Pancreas (tissue), 10 donors: ENCODE measurements around the gene KCTD6. TPM values are rescaled to one million over a fixed set of nuclear protein-coding genes. Genes with fewer than 3 reads are reported as not detected.
A peak's percentile ranks its signal among the peaks of the same experiment; 100 is the strongest.

ENCODE experiments used
- ATAC-seq, 4 donors: fragments of 200-7000 bp; cut with Tn5 transposase; one replicate each; pipeline versions ENCODE4 v1.8.0 to v1.9.1; 2020; ENCODE audit warnings: mild to moderate bottlenecking in 4 of 4, moderate library complexity in 4 of 4
- DNase-seq, 6 donors: peaks; one replicate each; pipeline ENCODE4 v3.0.0-alpha.2; 2020
- FAIRE-seq: peaks from 2 replicates; lab custom pipeline; 2012; peaks lifted over from hg19 to GRCh38; lab: Jason Lieb, UNC
- H3K27ac ChIP-seq, 4 donors: fragments of 200-600 bp; sonication (generic); 1 replicate in 3 of 4; 2 replicates in 1 of 4; pipeline versions ENCODE4 v1.5.0 to v1.8.0; 2020
- H3K27me3 ChIP-seq, 4 donors: fragments of 200-600 bp; one replicate each; pipeline ENCODE4 v1.8.0; 2021
- H3K36me3 ChIP-seq, 3 donors: fragments of 200-600 bp; sonication (generic) in 1 of 3; one replicate each; pipeline versions ENCODE4 v1.5.0 to v1.8.0; 2020 to 2021
- H3K4me1 ChIP-seq, 3 donors: fragments of 200-600 bp; one replicate each; pipeline ENCODE4 v1.8.0; 2021
- H3K4me3 ChIP-seq, 4 donors: fragments of 200-600 bp; sonication (generic) in 2 of 4; one replicate each; pipeline versions ENCODE4 v1.5.0 to v1.8.0; 2020 to 2021
- H3K9me3 ChIP-seq, 4 donors: fragments of 200-600 bp; one replicate each; pipeline ENCODE4 v1.8.0; 2021
- WGBS, 2 donors: extraction: QIAGEN DNeasy Blood & Tissue Kit; methylation state at CpG; one replicate each; pipeline ENCODE4 v1.1.7; 2013; 5-methylcytosine and 5-hydroxymethylcytosine counted together
- intact Hi-C, 3 donors: fragments of 100-400 bp; cut with DNase I; formaldehyde crosslinking; loops; one replicate each; pipeline versions ENCODE4 v1.11.1 to v1.14.2; 2022
- polyA plus RNA-seq, 2 donors: library from polyadenylated mRNA; stranded (reverse); fragments of 200-250 nt; gene quantifications; one replicate each; pipeline ENCODE4 v1.2.3, GENCODE V29; 2013
- total RNA-seq, 6 donors: library from RNA; stranded (reverse); fragmentation: NEBNext Ultra II Directional in 4 of 6; extraction: Animal tissue kit (Norgen Biotek cat#: 25700) in 4 of 6; gene quantifications; one replicate each; pipeline versions ENCODE4 v1.2.1 to v1.2.4, GENCODE V29; 2021 to 2023
- TF ChIP-seq, protein P1 (sequence below), 4 donors: fragments of 200-600 bp; sonication (generic) in 3 of 4; IDR thresholded peaks; one replicate each; pipeline versions ENCODE4 v1.5.0 to v1.8.0; 2021; ENCODE audit warnings: antibody characterized with exemption in 4 of 4
- donor health status: healthy with polysubstance abuse.
- donor health status: DM: no; HTN: no; CAD: no; lungs with moderate emphysema.
- donor health status: DM: no; HTN: no; CAD: no.
- donor health status: control.
- donor health status: control.
- donor health status: Bipolar disorder and iron deficiency.
- donor health status: DM: yes; HTN: yes; CAD: no.
- donor health status: DM: no; HTN: no; CAD: no.
- donor health status: DM: no; HTN: no; CAD: no.
- donor health status: DM: yes; HTN: yes; CAD: no.

The KCTD6 gene
- total and polyA plus RNA-seq, 8 donors = 2.2 to 13.8 (median 4.4) TPM

DNA sequence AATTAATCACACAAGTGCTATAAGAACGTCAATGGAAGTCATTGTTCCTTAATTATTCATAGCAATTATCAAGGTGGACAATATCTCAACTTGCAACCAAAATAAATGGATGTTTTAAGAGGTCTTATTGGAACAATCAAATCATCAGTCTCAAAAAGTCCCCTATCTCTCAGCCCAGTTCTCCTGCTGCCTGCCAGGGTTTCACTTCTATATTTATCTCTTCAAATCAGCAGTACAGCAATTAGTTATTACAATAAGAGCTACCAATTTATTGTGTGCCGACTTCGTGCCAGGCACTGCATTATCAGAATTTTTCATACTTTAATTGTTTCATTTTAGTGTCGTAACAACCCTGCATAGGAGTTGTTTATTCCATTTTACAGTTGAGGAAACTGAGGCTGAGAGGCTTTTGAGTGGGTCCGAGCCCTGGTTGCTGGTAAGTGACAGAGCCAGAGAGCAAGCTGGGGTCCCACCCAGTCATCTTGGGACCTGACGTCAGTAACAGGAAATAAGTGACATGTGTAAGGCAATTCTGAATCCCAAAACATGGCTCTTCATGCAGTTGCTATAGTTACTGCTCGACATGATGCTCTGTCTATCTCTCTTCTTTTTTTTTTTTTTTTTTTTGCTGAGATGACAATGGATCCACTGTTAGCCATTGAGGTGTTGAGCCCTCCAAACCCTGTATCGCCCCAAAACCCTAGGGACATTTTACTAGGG, 8.8 kb upstream of the KCTD6 start:
- Histone ChIP-seq H3K27ac (no peak overlapping the region), H3K27me3 (no peaks in the 10 kb centered on the region), H3K4me1 (peaks cover 0 to 4% (median 0%) of the 10 kb centered on the region in 3 donors), H3K36me3 (no peaks in the 10 kb centered on the region), H3K4me3 (no peak overlapping the region), H3K9me3 (no peaks in the 10 kb centered on the region)
- WGBS, 2 donors = 41 to 55% methylated on average over 8 of the region's 8 CpGs
- ATAC-seq = no peak
- intact Hi-C loops = no loop called here
- TF ChIP-seq, protein P1, sequence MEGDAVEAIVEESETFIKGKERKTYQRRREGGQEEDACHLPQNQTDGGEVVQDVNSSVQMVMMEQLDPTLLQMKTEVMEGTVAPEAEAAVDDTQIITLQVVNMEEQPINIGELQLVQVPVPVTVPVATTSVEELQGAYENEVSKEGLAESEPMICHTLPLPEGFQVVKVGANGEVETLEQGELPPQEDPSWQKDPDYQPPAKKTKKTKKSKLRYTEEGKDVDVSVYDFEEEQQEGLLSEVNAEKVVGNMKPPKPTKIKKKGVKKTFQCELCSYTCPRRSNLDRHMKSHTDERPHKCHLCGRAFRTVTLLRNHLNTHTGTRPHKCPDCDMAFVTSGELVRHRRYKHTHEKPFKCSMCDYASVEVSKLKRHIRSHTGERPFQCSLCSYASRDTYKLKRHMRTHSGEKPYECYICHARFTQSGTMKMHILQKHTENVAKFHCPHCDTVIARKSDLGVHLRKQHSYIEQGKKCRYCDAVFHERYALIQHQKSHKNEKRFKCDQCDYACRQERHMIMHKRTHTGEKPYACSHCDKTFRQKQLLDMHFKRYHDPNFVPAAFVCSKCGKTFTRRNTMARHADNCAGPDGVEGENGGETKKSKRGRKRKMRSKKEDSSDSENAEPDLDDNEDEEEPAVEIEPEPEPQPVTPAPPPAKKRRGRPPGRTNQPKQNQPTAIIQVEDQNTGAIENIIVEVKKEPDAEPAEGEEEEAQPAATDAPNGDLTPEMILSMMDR (IDR thresholded peaks at IDR 0.05) = no peak
- no peak for FAIRE-seq
- DNase-seq = no peak

DNA sequence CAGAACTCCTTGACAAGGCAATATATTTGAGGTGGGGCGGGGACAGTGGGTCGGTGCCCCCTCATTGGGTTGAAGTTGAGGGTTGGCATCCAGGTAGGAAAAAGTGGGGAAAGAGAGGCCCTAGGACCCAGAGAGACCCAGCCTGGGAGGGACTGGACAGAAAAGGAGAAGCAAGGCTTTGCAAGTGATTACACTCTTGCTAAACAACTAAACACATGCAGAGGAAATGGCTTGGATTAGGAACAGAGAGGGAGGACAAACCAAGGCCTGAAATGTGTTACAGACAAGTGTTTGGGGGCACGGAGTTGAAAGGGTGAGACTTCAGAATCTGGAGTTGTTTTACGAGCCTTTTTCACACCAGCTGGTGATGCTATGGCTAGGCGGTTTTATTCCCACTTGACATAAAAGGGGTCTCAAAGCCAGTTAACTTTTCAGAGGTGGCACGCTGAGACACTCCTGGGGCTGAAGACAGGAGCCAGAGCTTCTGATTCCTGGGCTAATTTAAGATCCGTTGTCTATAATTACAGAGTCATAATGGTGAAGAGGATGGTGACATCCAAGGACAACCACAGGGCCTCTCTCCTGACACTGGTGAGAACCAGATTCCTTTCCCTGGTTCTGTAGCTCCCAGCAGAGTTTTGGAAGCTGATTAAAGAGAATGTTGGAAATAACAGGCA, 7.7 kb upstream of the KCTD6 start:
- no peak for DNase-seq
- 68 to 77% methylated on average over 7 of the region's 7 CpGs for WGBS, 2 donors
- TF ChIP-seq, protein P1 (IDR thresholded peaks at IDR 0.05) = no peak
- Histone ChIP-seq H3K9me3 (no peaks in the 10 kb centered on the region), H3K27ac (no peak overlapping the region), H3K27me3 (no peaks in the 10 kb centered on the region), H3K36me3 (no peaks in the 10 kb centered on the region), H3K4me3 (no peak overlapping the region), H3K4me1 (peaks cover 0 to 4% (median 0%) of the 10 kb centered on the region in 3 donors)
- no peak for FAIRE-seq
- ATAC-seq = peak in 1 of 4 donors; percentile 21
- intact Hi-C loops = no loop called here

DNA sequence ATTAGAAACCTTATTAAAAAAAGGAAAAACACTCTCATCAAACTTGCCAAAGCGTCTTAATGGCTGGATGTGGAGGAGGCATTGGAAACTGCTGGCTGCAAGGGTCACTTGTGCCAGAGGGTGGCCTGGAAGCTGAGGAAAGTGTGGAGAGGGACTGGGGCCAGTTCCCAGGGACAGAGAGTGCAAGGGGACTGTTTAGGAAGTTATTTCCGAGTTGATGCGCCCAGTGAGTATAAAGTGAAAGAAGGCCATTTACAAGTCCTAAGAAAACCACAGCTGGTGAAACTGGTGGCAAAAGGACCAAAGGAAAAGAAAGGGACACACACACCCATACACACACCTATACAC, 7.2 kb upstream of the KCTD6 start:
- DNase-seq = no peak
- Histone ChIP-seq H3K27me3 (no peaks in the 10 kb centered on the region), H3K4me1 (peaks cover 0 to 4% (median 0%) of the 10 kb centered on the region in 3 donors), H3K9me3 (no peaks in the 10 kb centered on the region), H3K36me3 (no peaks in the 10 kb centered on the region), H3K27ac (no peak overlapping the region), H3K4me3 (no peak overlapping the region)
- ATAC-seq = no peak
- WGBS, 2 donors = 72 to 86% methylated on average over 3 of the region's 3 CpGs
- no peak for FAIRE-seq
- intact Hi-C loops = no loop called here
- TF ChIP-seq, protein P1 (IDR thresholded peaks at IDR 0.05) = no peak

DNA sequence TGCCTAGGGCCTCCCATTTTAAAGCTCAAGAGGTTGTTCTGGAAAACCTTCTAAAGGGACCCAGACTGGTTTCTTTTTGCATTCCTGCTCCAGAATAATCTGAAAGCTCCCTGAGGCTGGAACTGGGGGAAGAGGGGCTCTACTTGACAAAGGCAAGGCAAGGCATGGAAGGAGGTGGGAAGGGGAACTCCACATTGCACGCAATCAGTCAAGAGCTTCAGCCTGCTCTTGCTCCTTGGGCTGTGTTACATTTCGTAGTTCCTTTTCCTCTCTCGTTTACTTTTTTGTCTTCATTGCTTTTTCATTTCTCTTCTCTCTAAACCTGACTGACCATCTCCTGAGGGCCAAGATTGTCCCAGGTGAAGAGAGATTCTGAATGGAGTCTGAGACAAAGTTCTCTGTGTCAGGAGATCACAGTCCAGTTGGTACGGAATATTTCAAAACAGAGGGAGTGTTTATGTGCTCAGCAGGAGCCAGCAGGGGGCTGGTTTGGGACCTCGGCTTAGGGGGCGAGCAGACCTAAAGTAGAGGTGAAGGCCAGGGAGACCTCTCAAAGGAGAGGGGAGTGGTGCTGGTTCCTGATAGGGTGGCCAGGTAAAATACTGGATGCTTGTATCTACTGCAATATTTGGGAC, 6.0 kb upstream of the KCTD6 start:
- TF ChIP-seq, protein P1 (IDR thresholded peaks at IDR 0.05) = no peak
- FAIRE-seq (no peak), DNase-seq (no peak), ATAC-seq (no peak)
- no peak overlapping the region for H3K27ac ChIP-seq
- H3K27me3 ChIP-seq = no peaks in the 10 kb centered on the region
- no peaks in the 10 kb centered on the region for H3K9me3 ChIP-seq
- H3K36me3 ChIP-seq = no peaks in the 10 kb centered on the region
- WGBS, 2 donors = 78 to 88% methylated on average over 6 of the region's 6 CpGs
- intact Hi-C loops = no loop called here
- peaks cover 0 to 4% (median 0%) of the 10 kb centered on the region in 3 donors for H3K4me1 ChIP-seq
- H3K4me3 ChIP-seq = no peak overlapping the region
